ENCODE results near the gene PARD3. TPM values are rescaled to one million over a fixed set of nuclear protein-coding genes. Genes with fewer than 3 reads are reported as not detected.

Gene PARD3
- total RNA-seq, 1 donor from 2014 or later: 35.4 TPM

DNA sequence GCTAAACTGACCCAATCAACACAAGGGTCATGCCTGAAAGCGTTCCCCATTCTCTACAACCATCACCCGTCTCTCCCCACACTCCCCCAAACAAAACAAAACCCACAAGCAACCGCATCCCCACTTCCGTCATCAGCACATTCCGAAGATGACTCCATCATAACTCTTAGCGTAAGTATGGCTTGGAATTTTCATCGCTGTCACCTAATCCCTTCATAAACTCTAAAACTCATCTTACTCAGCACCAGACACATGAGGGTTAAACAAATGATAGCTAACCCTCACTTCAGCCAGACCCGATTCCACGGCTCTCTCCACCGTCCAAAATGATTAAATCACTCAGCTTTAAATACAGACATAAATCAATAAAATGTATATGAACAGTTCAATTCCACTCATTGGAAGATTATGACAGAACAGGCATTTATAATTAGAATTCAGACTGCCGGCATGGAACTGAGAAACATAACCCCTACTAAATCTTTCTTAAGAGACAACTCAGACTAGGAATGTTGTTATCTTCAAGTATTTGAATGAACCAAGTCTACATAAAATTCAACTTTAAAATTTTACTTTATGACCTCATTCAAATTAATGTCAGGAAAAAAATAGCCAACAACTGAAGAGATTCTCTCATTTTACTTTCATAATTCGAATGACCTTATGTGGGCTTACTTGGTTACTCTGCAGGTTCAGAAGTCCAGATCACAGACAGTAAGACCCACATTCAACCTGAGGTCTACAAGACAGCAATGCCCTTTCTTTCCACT lies 215.9 kb downstream of the PARD3 start:
- H3K27me3 ChIP-seq (ENCODE audit: insufficient read depth, low read length): no peaks in the 10 kb centered on the region
- peak overlapping the region; percentile 8 for H3K27ac ChIP-seq (ENCODE audit: low read depth, low read length)
- TF ChIP-seq, protein P1, sequence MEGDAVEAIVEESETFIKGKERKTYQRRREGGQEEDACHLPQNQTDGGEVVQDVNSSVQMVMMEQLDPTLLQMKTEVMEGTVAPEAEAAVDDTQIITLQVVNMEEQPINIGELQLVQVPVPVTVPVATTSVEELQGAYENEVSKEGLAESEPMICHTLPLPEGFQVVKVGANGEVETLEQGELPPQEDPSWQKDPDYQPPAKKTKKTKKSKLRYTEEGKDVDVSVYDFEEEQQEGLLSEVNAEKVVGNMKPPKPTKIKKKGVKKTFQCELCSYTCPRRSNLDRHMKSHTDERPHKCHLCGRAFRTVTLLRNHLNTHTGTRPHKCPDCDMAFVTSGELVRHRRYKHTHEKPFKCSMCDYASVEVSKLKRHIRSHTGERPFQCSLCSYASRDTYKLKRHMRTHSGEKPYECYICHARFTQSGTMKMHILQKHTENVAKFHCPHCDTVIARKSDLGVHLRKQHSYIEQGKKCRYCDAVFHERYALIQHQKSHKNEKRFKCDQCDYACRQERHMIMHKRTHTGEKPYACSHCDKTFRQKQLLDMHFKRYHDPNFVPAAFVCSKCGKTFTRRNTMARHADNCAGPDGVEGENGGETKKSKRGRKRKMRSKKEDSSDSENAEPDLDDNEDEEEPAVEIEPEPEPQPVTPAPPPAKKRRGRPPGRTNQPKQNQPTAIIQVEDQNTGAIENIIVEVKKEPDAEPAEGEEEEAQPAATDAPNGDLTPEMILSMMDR (IDR thresholded peaks at IDR 0.05; ENCODE audit: insufficient read depth, low read depth, low read length): no peak
- no peak for TF ChIP-seq EZH2 (IDR thresholded peaks at IDR 0.05; ENCODE audit: insufficient read depth, low read length)
- peak; percentile 48 for DNase-seq (ENCODE audit: low read depth)
- Mint-ChIP-seq H3K36me3 (ENCODE audit: low read depth, unreplicated experiment) (no peaks in the 10 kb centered on the region), H3K4me3 (ENCODE audit: unreplicated experiment) (no peak overlapping the region), H3K9me3 (ENCODE audit: unreplicated experiment) (no peaks in the 10 kb centered on the region), H3K4me1 (ENCODE audit: low read depth, unreplicated experiment) (peaks cover 6% of the 10 kb centered on the region), H3K27ac (ENCODE audit: unreplicated experiment) (no peak overlapping the region), H3K27me3 (ENCODE audit: low read depth, unreplicated experiment) (no peaks in the 10 kb centered on the region)
- H3K4me2 ChIP-seq (ENCODE audit: low read length): peak overlapping the region; percentile 38
- H2AFZ ChIP-seq (ENCODE audit: low read depth, low read length): no peak overlapping the region
- no peak overlapping the region for H3K4me3 ChIP-seq (ENCODE audit: insufficient read depth, low read depth, low read length)
- peaks cover 7% of the 10 kb centered on the region for H3K79me2 ChIP-seq (ENCODE audit: insufficient read depth, low read length)
- no peaks in the 10 kb centered on the region for H3K9me3 ChIP-seq (ENCODE audit: insufficient read depth, low read depth, low read length)
- no peaks in the 10 kb centered on the region for H3K36me3 ChIP-seq (ENCODE audit: insufficient read depth, low read length)
- no peaks in the 10 kb centered on the region for H3K4me1 ChIP-seq (ENCODE audit: insufficient read depth, low read length)
- peaks cover 21% of the 10 kb centered on the region for H4K20me1 ChIP-seq (ENCODE audit: insufficient read depth, low read length)
- no peak overlapping the region for H3K9ac ChIP-seq (ENCODE audit: low read length)
- FAIRE-seq: no peak

DNA sequence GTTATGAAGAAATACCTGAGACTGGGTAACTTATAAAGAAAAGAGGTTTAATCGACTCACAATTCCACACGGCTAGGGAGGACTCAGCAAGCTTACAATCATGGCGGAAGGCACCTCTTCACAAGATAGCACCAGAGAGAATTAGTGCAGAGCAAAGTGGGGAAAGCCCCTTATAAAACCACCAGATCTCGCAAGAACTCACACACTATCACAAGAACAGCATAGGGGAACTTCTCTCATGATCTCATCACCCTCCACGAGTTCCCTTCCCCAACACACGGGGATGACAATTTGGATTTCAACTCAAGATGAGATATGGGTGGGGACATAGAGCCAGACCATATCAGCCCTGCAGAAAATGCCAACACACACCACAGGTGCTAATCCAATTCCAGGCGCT lies 218.7 kb downstream of the PARD3 start:
- H3K27me3 Mint-ChIP-seq (ENCODE audit: low read depth, unreplicated experiment): no peaks in the 10 kb centered on the region
- Histone ChIP-seq H3K36me3 (ENCODE audit: insufficient read depth, low read length) (no peaks in the 10 kb centered on the region), H2AFZ (ENCODE audit: low read depth, low read length) (no peak overlapping the region), H3K9ac (ENCODE audit: low read length) (no peak overlapping the region), H3K9me3 (ENCODE audit: insufficient read depth, low read depth, low read length) (no peaks in the 10 kb centered on the region), H3K27ac (ENCODE audit: low read depth, low read length) (no peak overlapping the region), H3K79me2 (ENCODE audit: insufficient read depth, low read length) (peaks cover 11% of the 10 kb centered on the region), H3K4me3 (ENCODE audit: insufficient read depth, low read depth, low read length) (no peak overlapping the region), H3K4me2 (ENCODE audit: low read length) (no peak overlapping the region), H3K4me1 (ENCODE audit: insufficient read depth, low read length) (no peaks in the 10 kb centered on the region), H3K27me3 (ENCODE audit: insufficient read depth, low read length) (no peaks in the 10 kb centered on the region), H4K20me1 (ENCODE audit: insufficient read depth, low read length) (peaks cover 23% of the 10 kb centered on the region)
- H3K4me3 Mint-ChIP-seq (ENCODE audit: unreplicated experiment): no peak overlapping the region
- H3K27ac Mint-ChIP-seq (ENCODE audit: unreplicated experiment): no peak overlapping the region
- no peak for TF ChIP-seq EZH2 (IDR thresholded peaks at IDR 0.05; ENCODE audit: insufficient read depth, low read length)
- TF ChIP-seq, protein P1 (IDR thresholded peaks at IDR 0.05; ENCODE audit: insufficient read depth, low read depth, low read length): no peak
- FAIRE-seq (no peak), DNase-seq (ENCODE audit: low read depth) (no peak)
- H3K9me3 Mint-ChIP-seq (ENCODE audit: unreplicated experiment): no peaks in the 10 kb centered on the region
- no peaks in the 10 kb centered on the region for H3K36me3 Mint-ChIP-seq (ENCODE audit: low read depth, unreplicated experiment)
- H3K4me1 Mint-ChIP-seq (ENCODE audit: low read depth, unreplicated experiment): peaks cover 6% of the 10 kb centered on the region

DNA sequence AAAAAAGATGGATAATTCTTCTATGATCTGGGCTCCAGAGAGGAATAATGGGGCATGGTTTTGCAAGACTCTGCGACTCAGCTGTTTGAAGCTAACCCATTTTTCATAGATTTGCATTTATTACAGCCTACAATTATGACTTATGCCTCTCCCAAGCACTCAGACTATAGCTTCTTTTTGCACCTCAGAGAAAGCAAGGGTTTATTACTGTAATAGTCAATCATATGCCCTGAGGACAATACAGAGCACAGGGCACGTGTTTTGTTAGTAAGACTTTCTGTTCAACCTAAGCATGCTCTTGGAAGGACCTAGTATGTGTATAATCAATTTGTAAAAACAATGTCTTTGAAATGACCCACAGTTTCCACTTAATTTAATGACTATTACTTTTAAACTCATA lies 221.2 kb downstream of the PARD3 start:
- H3K4me3 Mint-ChIP-seq (ENCODE audit: unreplicated experiment): no peak overlapping the region
- H3K9me3 ChIP-seq (ENCODE audit: insufficient read depth, low read depth, low read length): no peaks in the 10 kb centered on the region
- no peaks in the 10 kb centered on the region for H3K36me3 ChIP-seq (ENCODE audit: insufficient read depth, low read length)
- no peaks in the 10 kb centered on the region for H3K4me1 ChIP-seq (ENCODE audit: insufficient read depth, low read length)
- peaks cover 3% of the 10 kb centered on the region for H3K36me3 Mint-ChIP-seq (ENCODE audit: low read depth, unreplicated experiment)
- H3K9me3 Mint-ChIP-seq (ENCODE audit: unreplicated experiment): no peaks in the 10 kb centered on the region
- no peaks in the 10 kb centered on the region for H3K27me3 ChIP-seq (ENCODE audit: insufficient read depth, low read length)
- H3K4me1 Mint-ChIP-seq (ENCODE audit: low read depth, unreplicated experiment): peaks cover 6% of the 10 kb centered on the region
- no peak overlapping the region for H3K4me2 ChIP-seq (ENCODE audit: low read length)
- peaks cover 7% of the 10 kb centered on the region for H3K79me2 ChIP-seq (ENCODE audit: insufficient read depth, low read length)
- H3K27ac ChIP-seq (ENCODE audit: low read depth, low read length): no peak overlapping the region
- H3K27ac Mint-ChIP-seq (ENCODE audit: unreplicated experiment): no peak overlapping the region
- no peaks in the 10 kb centered on the region for H3K27me3 Mint-ChIP-seq (ENCODE audit: low read depth, unreplicated experiment)
- no peak overlapping the region for H3K9ac ChIP-seq (ENCODE audit: low read length)
- H4K20me1 ChIP-seq (ENCODE audit: insufficient read depth, low read length): peaks cover 21% of the 10 kb centered on the region
- TF ChIP-seq, protein P1 (IDR thresholded peaks at IDR 0.05; ENCODE audit: insufficient read depth, low read depth, low read length): no peak
- no peak for TF ChIP-seq EZH2 (IDR thresholded peaks at IDR 0.05; ENCODE audit: insufficient read depth, low read length)
- DNase-seq (ENCODE audit: low read depth) (no peak), FAIRE-seq (no peak)
- H3K4me3 ChIP-seq (ENCODE audit: insufficient read depth, low read depth, low read length): no peak overlapping the region
- H2AFZ ChIP-seq (ENCODE audit: low read depth, low read length): no peak overlapping the region

All from astrocyte (in vitro differentiated cells and primary cell).